GM18909 (cell line): Measurements from ENCODE around the gene SYNE4.
"Not testable (repeated sequence)": the region's sequence is repeated elsewhere in the genome, so short reads cannot be mapped to it uniquely, and the experiment has no call there.

ENCODE experiments used
- ATAC-seq: cut with Tn5 transposase; IDR thresholded peaks from one replicate; pipeline ENCODE4 v1.9.1; 2021; ENCODE audit warnings: mild to moderate bottlenecking; ENCODE audit not compliant: unreplicated experiment, poor library complexity

Gene SYNE4, protein sequence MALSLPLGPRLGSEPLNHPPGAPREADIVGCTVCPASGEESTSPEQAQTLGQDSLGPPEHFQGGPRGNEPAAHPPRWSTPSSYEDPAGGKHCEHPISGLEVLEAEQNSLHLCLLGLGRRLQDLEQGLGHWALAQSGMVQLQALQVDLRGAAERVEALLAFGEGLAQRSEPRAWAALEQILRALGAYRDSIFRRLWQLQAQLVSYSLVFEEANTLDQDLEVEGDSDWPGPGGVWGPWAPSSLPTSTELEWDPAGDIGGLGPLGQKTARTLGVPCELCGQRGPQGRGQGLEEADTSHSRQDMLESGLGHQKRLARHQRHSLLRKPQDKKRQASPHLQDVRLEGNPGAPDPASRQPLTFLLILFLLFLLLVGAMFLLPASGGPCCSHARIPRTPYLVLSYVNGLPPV

GRCh38 chr19:36008336-36008978, at the start of gene SYNE4:
SYNE4 (minus strand) TSS chr19:36008813; CDS start chr19:36008681, 132 bp downstream.
- no peak for ATAC-seq

GRCh38 chr19:36054733-36055686, 46.4 kb upstream of the SYNE4 start, which contains the start of gene WDR62:
WDR62 (plus strand) TSS chr19:36054897; CDS start chr19:36054972, 75 bp downstream.
- ATAC-seq = peak; percentile 76

DNA sequence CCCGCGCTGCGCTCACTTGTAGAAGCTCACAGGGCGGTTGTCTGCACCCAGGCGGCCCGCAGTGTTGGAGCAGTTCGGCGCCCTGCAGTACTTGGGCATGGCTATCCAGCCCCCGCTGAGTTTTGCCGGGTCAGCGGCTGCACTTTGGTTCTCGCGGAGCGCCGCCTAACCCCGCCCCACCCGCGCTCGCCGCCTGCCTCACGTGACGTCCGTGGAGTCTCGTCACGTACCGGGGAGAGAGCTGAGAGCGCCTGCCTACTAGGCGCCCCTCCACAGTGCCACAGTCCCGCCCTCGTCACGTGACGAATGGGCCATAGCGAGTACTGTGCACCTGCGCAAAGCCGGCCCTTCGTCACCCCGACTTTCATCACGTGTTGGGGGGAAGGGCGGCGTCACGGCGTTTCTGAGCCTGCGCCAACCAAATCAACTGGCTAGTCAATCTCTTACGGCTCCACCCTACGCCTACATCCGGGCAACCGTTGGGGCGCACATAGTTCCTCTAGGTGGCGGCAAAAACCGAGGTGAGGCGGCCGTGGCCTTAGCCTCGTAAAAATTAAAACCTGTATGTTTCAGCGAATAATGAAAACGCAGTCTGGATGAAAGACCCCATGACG, 45.6 kb upstream of the SYNE4 start, which contains the start of gene THAP8:
TSS of gene THAP8 (minus strand) at position 167 of the 614 bp plus-strand sequence. CDS start at position 99, 68 bp downstream.
- ATAC-seq = peak; percentile 83

DNA sequence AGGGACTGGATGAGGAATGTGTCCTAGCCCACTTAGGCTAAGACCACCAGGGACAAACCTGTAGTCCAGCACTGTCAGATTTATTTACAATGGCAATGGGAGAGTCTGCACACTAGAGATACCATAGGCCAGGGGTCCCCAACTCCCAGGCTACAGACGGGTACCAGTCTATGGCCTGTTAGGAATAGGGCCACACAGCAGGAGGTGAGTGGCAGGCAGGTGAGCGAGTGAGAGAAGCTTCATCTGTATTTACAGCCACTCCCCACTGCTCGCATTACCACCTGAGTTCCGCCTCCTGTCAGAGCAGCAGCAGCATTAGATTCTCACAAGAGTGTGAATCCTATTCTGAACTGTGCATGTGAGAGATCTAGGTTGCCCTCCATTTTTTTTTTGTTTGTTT, 43.0 kb upstream of the SYNE4 start:
- no peak for ATAC-seq

GRCh38 chr19:36051236-36051635, 42.6 kb upstream of the SYNE4 start:
- ATAC-seq = no peak

DNA sequence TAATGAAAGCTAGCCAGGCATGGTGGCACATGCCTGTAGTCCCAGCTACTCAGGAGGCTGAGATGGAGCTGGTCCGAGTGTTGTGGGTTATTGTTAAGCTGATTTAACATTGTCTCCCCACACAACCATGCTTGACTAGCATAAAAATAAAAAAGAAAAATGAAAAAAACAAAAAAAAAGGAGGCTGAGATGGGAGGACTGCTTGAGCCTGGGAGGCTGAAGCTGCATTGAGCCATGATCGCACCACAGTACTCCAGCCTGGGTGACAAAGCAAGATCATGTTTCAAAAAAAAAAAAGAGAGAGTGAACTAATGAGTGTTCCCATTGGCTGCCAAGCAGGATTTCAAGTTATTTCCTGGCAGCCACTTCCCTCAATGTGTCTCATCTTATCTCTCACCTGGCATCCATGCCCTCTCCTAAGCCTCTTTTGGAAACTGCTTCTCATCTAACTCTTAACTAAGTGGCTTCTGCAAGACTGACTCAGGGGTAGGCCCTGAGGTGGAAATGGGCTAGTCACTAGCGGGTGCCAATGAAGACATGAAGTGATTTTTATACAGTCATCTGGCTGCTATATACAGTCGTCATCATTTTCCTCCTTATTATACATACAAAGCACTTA, 40.6 kb upstream of the SYNE4 start:
- no peak for ATAC-seq

DNA sequence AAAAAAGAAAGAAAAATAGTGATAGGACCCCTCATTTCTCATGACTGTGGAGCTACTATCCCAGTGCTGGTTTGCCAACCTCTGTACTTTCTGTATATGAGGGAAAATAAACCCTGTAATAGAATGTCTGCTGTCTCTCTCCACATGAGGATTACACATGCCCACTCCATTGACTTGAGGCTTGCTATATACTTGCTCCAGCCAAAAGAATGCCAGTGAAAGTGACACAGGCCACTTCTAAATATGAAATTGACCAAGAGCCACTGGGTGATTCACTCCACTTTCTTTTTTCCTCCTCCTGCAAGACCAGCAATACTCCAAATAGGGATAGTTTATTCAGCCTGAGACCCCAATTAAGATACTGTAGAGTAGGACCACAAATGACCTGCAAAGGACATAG, 39.2 kb upstream of the SYNE4 start:
- no peak for ATAC-seq

DNA sequence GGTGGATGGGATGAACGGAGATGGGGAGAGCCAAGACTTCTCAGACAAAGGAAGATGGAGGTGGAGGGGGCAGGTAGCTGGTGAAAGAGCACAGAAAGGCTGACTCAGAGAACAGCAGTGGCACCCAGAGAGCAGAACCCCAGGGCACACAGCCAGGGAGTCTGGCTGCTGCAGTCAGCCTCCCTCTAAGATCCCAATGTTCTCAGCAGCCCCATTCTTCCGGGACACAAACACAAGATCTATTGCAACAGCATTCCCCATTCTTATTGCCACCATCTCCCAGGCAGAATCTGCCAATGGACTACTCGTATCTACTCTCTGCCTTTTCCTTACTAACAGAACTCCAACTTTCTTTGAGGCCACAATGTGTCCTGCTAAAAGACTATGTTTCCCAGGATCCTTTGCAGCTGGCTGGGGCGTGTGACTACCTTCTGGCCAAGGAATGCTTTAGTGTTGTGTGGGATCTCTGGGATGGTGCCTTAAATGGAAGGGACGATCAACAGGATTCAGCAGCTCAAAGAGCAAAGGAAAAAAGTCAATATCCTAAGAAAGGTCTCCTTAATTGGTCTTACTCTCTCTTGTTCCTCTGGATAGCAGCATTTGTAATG, 37.9 kb upstream of the SYNE4 start:
- no peak for ATAC-seq

GRCh38 chr19:36043952-36044351, 35.3 kb upstream of the SYNE4 start:
- no peak for ATAC-seq

DNA sequence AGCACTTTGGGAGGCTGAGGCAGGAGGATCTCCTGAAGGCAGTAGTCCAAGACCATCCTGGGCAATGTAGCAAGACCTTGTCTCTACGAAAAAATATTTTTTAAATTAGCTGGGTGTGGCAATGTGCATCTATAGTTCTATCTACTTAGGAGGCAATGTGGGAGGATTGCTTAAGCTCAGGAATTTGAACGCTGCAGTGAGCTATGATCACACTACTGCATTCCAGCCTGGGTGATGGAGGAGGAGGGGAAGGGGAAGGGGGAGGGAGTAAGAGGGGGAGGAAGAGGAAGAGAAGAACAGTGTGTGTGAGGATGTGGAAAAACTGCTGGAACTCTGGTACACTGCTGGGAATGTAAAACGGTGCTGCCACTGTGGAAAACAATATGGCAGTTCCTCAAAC, 33.2 kb upstream of the SYNE4 start:
- no peak for ATAC-seq

DNA sequence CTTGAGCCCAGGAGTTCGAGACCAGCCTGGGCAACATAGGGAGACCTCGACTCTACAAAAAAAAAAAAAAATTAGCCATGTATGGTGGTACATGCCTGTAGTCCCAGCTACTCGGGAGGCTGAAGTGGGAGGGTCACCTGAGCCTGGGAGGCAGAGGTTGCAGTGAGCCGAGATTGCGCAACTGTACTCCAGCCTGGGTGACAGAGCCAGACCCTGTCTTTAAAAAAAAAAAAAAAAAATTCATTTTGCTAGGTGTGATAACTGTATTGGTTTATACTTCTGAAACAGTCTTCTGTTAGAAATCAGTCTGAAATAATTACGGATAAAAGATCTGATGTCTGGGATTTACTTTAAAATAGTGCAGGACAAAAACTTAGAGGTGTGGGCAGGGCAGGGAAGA, 32.5 kb upstream of the SYNE4 start:
- not testable (repeated sequence) for ATAC-seq

GRCh38 chr19:36040495-36040894, 31.9 kb upstream of the SYNE4 start:
- no peak for ATAC-seq

GRCh38 chr19:36032251-36033104, 23.9 kb upstream of the SYNE4 start, which contains the start of gene CLIP3:
CLIP3 (minus strand) TSS chr19:36032873; CDS start chr19:36032357, 516 bp downstream.
- ATAC-seq = no peak

DNA sequence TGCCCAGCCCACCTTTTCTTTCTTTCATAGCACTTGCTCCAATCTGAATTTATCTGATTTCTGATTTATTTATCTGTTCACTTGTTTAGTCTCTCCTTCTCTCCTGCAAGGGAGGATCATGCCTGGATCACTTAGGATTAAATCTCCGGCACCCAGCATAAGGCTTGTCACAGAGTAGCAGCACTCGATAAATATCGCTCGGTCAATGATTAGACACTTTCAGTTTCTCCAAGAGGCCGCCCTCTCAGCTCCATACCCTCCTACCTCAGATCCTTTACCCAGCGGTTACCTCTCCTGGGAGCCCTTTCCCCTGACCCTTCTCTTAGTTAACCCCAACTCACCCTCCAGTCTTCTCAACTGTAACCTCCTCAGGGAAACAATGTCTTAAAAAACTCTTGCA, 22.7 kb upstream of the SYNE4 start:
- ATAC-seq = no peak

DNA sequence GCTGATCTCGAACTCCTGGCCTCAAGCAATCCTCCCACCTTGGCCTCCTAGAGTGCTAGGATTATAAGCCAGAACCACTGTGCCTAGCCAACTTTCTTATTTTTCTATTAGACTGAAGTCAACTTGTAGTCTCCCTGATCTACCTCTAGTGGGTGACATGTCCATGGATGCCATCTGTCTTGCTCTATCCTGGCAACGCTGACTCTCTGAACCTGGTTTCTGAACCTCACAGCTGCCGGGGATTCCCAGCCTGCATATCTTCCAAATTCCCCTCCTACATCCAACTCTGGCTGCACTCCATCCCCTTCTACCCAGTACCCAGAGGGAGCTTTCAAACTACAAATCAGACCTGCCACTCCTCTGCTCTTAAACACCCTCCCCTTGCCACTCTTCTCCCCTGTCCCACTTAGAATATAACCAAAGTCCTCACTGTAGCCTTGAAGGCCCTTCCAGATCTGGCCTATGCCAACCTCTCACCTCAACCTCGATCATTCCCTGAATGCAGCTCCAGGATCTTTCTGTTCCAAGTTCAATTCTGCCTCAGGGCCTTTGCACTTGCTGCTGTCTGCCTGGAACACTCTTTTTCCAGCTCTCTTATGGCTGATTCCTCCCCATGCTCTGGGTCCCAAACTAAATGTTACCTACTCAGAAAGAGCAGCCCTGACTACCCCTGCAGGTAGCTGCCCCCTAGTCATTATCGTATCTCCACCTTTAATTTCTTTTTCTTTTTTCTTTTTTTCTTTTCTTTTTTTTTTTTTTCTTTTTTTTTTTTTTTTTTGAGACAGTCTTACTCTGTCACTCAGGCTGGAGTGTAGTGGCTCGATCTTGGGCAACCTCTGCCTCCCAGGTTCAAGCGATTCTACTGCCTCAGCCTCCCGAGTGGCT, 21.9 kb upstream of the SYNE4 start:
- no peak for ATAC-seq

GRCh38 chr19:36028313-36029041, 19.9 kb upstream of the SYNE4 start:
- no peak for ATAC-seq

DNA sequence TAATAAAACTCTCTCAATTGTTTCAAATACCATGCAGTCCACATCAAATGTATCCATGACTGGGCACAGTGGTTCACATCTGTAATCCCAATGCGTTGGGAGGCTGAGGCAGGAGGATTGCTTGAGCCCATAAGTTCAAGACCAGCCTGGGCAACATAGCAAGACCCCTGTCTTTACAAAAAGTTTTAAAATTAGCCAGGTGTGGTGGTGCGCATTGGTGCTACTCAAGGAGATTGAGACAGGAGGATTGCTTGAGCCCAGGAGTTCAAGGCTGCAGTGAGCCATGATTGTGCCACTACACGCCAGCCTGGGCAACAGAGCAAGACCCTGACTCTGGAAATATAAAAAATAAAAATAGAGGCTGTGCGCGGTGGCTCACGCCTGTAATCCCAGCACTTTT, 19.1 kb upstream of the SYNE4 start:
- ATAC-seq = no peak
